Kidney (tissue), 14 donors: ENCODE measurements around the gene BUD31. TPM values are rescaled to one million over a fixed set of nuclear protein-coding genes. Genes with fewer than 3 reads are reported as not detected.

Experiments used
- DNase-seq, 5 donors: peaks; one replicate each; pipeline ENCODE4 v3.0.0-alpha.2; 2013 to 2020
- FAIRE-seq: peaks from 2 replicates; lab custom pipeline; 2012; peaks lifted over from hg19 to GRCh38; lab: Jason Lieb, UNC
- H3K27ac ChIP-seq, 2 donors: one replicate each; pipeline ENCODE4 v1.7.0; 2013; ENCODE audit warnings: low read depth in 2 of 2, low read length in 2 of 2, inconsistent platforms in 1 of 2
- H3K27me3 ChIP-seq: one replicate; pipeline ENCODE4 v1.7.1; 2013; ENCODE audit warnings: low read length, inconsistent platforms; ENCODE audit not compliant: control insufficient read depth, insufficient read depth
- H3K36me3 ChIP-seq, 3 donors: one replicate each; pipeline versions ENCODE4 v1.7.0 to v1.7.1; 2013; ENCODE audit warnings: low read length in 3 of 3, control low read depth in 1 of 3, inconsistent platforms in 1 of 3; ENCODE audit not compliant: insufficient read depth in 3 of 3, control insufficient read depth in 2 of 3
- H3K4me1 ChIP-seq, 3 donors: one replicate each; pipeline versions ENCODE4 v1.7.0 to v1.7.1; 2013; ENCODE audit warnings: low read length in 3 of 3, inconsistent platforms in 1 of 3, low read depth in 1 of 3; ENCODE audit not compliant: control insufficient read depth in 2 of 3, insufficient read depth in 2 of 3
- H3K4me3 ChIP-seq, 3 donors: one replicate each; pipeline versions ENCODE4 v1.7.0 to v1.8.1; 2013; ENCODE audit warnings: low read length in 3 of 3, control low read depth in 1 of 3, inconsistent platforms in 1 of 3
- H3K9ac ChIP-seq, 3 donors: one replicate each; pipeline versions ENCODE4 v1.7.0 to v1.7.1; 2013; ENCODE audit warnings: low read length in 3 of 3, control low read depth in 1 of 3, inconsistent platforms in 1 of 3
- H3K9me3 ChIP-seq, 3 donors: one replicate each; pipeline versions ENCODE4 v1.7.0 to v1.7.1; 2013; ENCODE audit warnings: low read length in 3 of 3, control low read depth in 1 of 3, inconsistent platforms in 1 of 3; ENCODE audit not compliant: control insufficient read depth in 2 of 3, insufficient read depth in 1 of 3
- intact Hi-C: fragments of 100-400 bp; cut with DNase I; formaldehyde crosslinking; loops from one replicate; pipeline ENCODE4 v1.11.1; 2022
- polyA plus RNA-seq: library from polyadenylated mRNA; stranded (reverse); fragments of 350-450 nt; fragmentation: Illumina TruSeq; extraction: RNeasy Lipid Tissue Mini Kit (QIAGEN cat#74804); gene quantifications from one replicate; pipeline ENCODE4 v1.2.3, GENCODE V29; 2014; ENCODE audit warnings: low read depth, low replicate concordance; ENCODE audit not compliant: insufficient read depth
- total RNA-seq: library from RNA; stranded (reverse); fragmentation: NEBNext Ultra II Directional; extraction: Animal tissue kit (Norgen Biotek cat#: 25700); gene quantifications from one replicate; pipeline ENCODE4 v1.2.1, GENCODE V29; 2021
- TF ChIP-seq, protein P1 (sequence below): IDR thresholded peaks from 3 replicates; pipeline ENCODE4 v1.5.1; 2012; ENCODE audit warnings: mild to moderate bottlenecking, moderate library complexity, borderline replicate concordance; ENCODE audit not compliant: insufficient read depth; ENCODE audit errors: extremely low read depth
- donor health status: control.
- donor health status: control.
- donor health status: control.
- donor health status: control.
- donor health status: control.
- donor health status: DM: yes; HTN: yes; CAD: no.
- donor health status: Normal renal cell carcinoma (clear cell type).

BUD31 gene
- total and polyA plus RNA-seq, 2 donors from 2014 or later, result 79.0 to 141 TPM

DNA sequence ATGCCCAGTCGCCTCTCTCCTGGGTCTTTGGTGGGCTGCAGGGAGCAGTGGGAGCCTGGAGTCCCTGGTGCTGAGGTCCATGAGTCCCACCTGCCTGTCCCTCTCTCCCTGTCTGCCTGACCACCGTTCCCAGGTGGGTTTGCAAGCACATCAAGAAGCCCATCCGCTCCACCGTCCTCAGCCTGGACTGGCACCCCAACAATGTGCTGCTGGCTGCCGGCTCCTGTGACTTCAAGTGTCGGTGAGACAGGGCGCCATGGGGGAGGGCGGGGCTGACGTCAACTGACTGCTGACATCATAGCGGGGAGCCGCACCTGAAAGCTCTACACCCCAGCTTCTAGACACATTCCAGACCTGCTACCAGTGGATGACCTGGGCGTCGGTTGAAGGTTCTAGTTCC lies 19.0 kb upstream of the BUD31 start:
- H3K9me3 ChIP-seq, result no peaks in the 10 kb centered on the region
- FAIRE-seq, result no peak
- H3K4me3 ChIP-seq, result no peak overlapping the region
- H3K9ac ChIP-seq, result no peak overlapping the region
- peaks cover 0 to 6% (median 0%) of the 10 kb centered on the region in 3 donors for H3K4me1 ChIP-seq
- H3K27me3 ChIP-seq, result no peaks in the 10 kb centered on the region
- intact Hi-C loops, result no loop called here
- TF ChIP-seq, protein P1, sequence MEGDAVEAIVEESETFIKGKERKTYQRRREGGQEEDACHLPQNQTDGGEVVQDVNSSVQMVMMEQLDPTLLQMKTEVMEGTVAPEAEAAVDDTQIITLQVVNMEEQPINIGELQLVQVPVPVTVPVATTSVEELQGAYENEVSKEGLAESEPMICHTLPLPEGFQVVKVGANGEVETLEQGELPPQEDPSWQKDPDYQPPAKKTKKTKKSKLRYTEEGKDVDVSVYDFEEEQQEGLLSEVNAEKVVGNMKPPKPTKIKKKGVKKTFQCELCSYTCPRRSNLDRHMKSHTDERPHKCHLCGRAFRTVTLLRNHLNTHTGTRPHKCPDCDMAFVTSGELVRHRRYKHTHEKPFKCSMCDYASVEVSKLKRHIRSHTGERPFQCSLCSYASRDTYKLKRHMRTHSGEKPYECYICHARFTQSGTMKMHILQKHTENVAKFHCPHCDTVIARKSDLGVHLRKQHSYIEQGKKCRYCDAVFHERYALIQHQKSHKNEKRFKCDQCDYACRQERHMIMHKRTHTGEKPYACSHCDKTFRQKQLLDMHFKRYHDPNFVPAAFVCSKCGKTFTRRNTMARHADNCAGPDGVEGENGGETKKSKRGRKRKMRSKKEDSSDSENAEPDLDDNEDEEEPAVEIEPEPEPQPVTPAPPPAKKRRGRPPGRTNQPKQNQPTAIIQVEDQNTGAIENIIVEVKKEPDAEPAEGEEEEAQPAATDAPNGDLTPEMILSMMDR, result no peak
- DNase-seq, result peak in 2 of 5 donors; percentile 43 to 80
- peaks cover 0 to 10% (median 0%) of the 10 kb centered on the region in 3 donors for H3K36me3 ChIP-seq
- no peak overlapping the region for H3K27ac ChIP-seq

DNA sequence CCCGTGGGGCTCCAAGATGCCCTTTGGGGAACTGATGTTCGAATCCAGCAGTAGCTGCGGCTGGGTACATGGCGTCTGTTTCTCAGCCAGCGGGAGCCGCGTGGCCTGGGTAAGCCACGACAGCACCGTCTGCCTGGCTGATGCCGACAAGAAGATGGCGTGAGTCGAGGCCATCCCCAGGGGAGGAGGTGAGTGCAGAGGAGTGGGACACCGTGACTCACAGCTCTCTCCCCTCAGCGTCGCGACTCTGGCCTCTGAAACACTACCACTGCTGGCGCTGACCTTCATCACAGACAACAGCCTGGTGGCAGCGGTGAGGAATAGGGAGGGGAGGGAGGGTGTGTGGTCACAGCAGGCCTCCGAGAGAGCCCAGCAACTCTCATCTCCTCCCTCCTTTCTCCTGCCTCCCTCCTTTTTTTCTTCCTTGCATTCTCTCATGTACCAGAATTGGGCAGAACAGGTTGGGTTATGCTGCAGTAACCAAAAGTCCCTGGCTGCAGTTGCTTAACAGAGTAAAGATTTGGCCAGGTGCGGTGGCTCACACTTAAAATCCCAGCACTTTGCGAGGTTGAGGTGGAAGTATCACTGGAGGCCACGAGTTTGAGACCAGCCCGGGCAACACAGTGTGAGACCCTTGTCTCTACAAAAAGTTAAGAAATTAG lies 17.7 kb upstream of the BUD31 start:
- Histone ChIP-seq H3K4me1 (peaks cover 0 to 6% (median 0%) of the 10 kb centered on the region in 3 donors), H3K27ac (no peak overlapping the region), H3K4me3 (no peak overlapping the region), H3K9me3 (no peaks in the 10 kb centered on the region), H3K9ac (no peak overlapping the region), H3K36me3 (peaks cover 0 to 14% (median 4%) of the 10 kb centered on the region in 3 donors), H3K27me3 (no peaks in the 10 kb centered on the region)
- DNase-seq, result no peak
- intact Hi-C loops, result no loop called here
- TF ChIP-seq, protein P1, result no peak
- FAIRE-seq, result no peak

DNA sequence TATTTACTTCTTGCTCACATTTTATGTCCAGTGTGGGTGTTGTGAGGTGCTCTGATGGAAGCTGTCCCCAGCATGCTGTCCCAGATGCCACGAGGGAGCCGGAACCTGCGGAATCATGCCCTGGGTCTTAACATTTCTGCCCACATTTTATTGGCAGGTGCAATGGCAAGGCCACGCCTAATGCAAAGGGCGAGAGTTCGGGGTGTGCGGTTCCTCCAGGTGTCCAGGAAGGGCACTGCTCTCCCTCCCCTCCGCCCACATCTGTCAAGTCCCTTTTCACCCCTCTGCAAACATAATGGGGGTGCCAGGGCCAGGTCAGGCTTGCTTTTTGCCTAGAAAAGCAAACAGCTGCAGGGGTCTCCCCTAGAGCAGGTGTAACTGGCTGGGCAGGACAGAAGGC lies 16.7 kb upstream of the BUD31 start:
- intact Hi-C loops, result no loop called here
- Histone ChIP-seq H3K4me1 (peaks cover 0 to 6% (median 0%) of the 10 kb centered on the region in 3 donors), H3K4me3 (peak overlapping the region in 1 of 3 donors; percentile 75), H3K9me3 (no peaks in the 10 kb centered on the region), H3K9ac (no peak overlapping the region), H3K36me3 (peaks cover 0 to 10% (median 4%) of the 10 kb centered on the region in 3 donors), H3K27me3 (no peaks in the 10 kb centered on the region), H3K27ac (no peak overlapping the region)
- peak in 1 of 5 donors; percentile 62 for DNase-seq
- TF ChIP-seq, protein P1, result no peak
- no peak for FAIRE-seq
